SK-N-DZ (cell line): ENCODE data around the gene BSN. TPM values are rescaled to one million over a fixed set of nuclear protein-coding genes. Genes with fewer than 3 reads are reported as not detected.

Experiments used
- DNase-seq: peaks from one replicate; pipeline ENCODE4 v3.0.0-alpha.2; 2015; ENCODE audit warnings: low spot score
- polyA plus RNA-seq, 2 experiments: library from polyadenylated mRNA; depleted of rRNA; stranded (reverse); fragments of >200 nt; gene quantifications; 2 replicates each; pipeline ENCODE4 v1.2.3, GENCODE V29; 2014

Gene BSN, protein sequence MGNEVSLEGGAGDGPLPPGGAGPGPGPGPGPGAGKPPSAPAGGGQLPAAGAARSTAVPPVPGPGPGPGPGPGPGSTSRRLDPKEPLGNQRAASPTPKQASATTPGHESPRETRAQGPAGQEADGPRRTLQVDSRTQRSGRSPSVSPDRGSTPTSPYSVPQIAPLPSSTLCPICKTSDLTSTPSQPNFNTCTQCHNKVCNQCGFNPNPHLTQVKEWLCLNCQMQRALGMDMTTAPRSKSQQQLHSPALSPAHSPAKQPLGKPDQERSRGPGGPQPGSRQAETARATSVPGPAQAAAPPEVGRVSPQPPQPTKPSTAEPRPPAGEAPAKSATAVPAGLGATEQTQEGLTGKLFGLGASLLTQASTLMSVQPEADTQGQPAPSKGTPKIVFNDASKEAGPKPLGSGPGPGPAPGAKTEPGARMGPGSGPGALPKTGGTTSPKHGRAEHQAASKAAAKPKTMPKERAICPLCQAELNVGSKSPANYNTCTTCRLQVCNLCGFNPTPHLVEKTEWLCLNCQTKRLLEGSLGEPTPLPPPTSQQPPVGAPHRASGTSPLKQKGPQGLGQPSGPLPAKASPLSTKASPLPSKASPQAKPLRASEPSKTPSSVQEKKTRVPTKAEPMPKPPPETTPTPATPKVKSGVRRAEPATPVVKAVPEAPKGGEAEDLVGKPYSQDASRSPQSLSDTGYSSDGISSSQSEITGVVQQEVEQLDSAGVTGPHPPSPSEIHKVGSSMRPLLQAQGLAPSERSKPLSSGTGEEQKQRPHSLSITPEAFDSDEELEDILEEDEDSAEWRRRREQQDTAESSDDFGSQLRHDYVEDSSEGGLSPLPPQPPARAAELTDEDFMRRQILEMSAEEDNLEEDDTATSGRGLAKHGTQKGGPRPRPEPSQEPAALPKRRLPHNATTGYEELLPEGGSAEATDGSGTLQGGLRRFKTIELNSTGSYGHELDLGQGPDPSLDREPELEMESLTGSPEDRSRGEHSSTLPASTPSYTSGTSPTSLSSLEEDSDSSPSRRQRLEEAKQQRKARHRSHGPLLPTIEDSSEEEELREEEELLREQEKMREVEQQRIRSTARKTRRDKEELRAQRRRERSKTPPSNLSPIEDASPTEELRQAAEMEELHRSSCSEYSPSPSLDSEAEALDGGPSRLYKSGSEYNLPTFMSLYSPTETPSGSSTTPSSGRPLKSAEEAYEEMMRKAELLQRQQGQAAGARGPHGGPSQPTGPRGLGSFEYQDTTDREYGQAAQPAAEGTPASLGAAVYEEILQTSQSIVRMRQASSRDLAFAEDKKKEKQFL (N-terminal part only)
- polyA plus RNA-seq (2014; cell fraction: cytosol; rRNA removed): 2.4 and 3.3 TPM in 2 replicates
- polyA plus RNA-seq (2014; cell fraction: nucleus; rRNA removed): 1.5 and 3.2 TPM in 2 replicates

DNA sequence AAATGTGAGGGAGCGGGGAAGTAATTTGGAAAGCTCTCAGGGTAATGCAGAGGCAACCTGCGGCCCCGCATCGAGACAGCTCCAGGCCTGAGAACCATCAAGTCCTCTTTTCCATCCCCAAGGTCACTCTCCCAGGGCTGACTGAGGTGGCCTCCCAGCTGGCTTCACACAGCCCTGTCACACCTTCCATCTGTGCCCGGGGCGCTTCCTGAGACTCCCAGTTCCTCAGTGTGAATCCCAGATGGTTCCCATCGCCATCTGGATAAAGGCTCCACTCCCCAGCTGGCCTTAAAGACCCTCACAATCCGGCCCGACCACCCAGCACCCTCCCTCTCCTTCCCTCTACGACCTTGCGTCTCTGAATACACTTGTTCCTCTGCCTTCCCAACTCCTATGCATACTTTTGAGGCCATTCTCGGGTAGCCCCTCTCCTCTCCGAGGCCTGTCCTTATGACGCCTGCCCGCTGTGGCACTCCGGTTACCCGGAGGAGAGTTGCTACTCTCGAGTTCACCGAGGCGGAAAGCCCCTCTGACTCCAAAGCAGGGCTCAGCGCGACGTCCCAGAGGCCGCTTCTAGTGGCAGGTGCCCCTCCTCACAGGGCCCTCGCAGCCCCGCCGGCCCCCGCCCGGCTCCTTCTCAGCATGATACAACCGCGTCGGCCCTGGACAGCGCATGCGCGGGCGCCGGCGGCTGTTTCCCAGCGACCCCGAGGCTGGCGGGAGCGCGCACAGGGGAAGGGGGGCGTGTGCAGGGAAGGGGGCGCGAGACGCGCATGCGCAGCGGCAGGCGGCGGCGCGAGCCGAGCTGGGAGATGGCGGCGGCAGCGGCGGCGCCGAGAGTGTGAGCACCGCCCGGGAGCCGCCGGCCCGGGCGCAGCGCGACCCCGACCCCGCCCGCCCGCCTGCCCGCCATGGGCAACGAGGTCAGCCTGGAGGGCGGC lies at the start of gene BSN:
TSS of gene BSN (plus strand) at position 786 of the 941 bp plus-strand sequence. CDS start at position 912, 126 bp downstream.
- peak; percentile 91 for DNase-seq

- no peak for DNase-seq
Observed at GRCh38 chr3:49506906-49507305, 47.4 kb upstream of the BSN start.

DNA sequence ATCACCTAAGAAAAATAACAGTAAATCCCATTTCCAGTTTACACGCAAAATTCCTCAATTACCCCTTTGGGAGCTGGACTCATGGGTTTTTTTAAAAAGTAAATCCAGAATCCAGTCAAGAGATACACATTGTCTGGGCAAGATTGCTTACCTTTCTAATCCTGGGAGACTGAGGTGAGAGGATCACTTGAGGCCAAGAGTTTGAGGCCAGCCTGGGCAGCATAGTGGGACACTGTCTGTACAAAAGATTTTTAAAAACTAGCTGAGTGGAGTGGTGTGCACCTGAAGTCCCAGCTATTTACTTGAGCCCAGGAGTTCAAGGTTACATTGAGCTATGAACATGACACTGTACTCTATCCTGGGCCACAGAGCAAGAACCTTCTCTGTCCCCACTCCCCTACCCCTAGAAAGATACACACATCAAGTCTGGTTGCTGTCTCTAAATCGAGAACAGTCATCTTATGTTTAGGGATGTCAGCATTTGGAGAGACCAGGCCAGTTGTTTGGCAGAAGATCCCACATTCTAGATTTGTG lies 45.2 kb upstream of the BSN start:
- no peak for DNase-seq

DNA sequence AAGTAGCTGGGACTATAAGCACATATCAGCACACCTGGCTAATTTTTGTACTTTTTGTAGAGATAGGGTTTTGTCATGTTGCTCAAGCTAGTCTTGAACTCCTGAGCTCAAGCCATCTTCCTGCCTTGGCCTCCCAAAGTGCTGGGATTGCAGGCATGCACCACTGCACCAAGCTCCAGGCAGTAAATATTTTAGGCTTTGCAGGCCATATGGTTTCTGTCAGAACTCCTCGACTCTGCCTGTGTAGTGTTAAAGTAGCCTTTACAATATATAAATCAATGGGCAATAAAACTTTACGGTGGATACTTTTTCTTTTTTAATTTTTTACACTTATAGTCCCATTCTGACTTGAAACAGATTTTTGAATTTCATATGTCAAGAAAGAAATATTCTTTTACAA lies 42.6 kb upstream of the BSN start:
- no peak for DNase-seq

GRCh38 chr3:49512781-49513355 lies 41.4 kb upstream of the BSN start:
- no peak for DNase-seq

DNA sequence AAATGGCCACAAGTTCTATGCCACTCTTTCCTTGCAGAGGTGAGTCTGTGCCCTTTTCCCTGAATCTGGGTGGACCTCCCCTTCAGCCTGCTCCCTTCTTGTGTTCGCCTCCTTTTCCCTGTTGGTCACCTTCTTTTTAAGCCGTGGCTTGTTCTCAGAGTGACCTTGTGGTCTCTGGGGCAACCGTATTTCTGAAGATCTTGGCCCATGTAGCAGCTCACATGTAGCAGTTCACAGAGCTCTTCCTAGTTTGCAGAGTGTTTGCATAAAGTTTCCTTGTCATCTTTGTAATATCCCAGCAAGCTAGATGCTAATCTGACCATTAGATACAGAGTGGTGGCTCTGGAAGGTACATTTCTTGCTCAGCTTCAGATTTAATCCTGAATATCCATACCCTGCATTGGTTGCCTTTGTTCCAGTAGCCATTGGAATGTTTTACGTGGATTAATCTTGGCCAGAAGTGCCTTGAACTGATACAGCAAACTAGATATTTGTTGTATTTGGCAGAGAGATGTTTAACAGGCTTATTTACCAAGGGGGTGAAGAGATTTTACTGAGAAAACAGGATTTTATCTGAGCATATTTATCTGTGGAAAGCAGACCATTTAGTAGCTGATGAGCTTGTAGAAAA lies 40.7 kb upstream of the BSN start:
- DNase-seq: no peak

- no peak for DNase-seq
Observed at GRCh38 chr3:49518016-49518415, 36.3 kb upstream of the BSN start.

DNA sequence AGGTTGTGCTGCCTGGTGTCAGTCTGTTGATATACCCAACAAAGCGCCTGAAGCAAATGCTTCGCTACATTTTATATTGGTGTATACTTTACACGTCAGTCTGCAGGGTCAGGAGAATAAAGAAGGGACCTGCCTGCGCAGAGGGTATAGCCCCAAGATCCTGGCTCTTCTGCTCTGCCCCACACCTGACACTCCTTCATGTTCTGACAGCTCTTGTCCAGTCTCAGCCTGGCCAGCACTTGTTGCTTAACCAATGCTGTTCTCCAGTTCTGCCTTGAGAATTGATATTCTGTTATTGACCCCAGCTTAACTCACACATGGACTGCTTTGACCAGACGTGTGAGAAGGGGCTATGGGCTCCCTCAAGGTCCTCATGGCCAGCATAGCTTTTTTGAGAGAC lies 35.8 kb upstream of the BSN start:
- no peak for DNase-seq

GRCh38 chr3:49519296-49519695 lies 35.0 kb upstream of the BSN start:
- DNase-seq: no peak

- no peak for DNase-seq
Observed at GRCh38 chr3:49519916-49520385, 34.3 kb upstream of the BSN start.

DNA sequence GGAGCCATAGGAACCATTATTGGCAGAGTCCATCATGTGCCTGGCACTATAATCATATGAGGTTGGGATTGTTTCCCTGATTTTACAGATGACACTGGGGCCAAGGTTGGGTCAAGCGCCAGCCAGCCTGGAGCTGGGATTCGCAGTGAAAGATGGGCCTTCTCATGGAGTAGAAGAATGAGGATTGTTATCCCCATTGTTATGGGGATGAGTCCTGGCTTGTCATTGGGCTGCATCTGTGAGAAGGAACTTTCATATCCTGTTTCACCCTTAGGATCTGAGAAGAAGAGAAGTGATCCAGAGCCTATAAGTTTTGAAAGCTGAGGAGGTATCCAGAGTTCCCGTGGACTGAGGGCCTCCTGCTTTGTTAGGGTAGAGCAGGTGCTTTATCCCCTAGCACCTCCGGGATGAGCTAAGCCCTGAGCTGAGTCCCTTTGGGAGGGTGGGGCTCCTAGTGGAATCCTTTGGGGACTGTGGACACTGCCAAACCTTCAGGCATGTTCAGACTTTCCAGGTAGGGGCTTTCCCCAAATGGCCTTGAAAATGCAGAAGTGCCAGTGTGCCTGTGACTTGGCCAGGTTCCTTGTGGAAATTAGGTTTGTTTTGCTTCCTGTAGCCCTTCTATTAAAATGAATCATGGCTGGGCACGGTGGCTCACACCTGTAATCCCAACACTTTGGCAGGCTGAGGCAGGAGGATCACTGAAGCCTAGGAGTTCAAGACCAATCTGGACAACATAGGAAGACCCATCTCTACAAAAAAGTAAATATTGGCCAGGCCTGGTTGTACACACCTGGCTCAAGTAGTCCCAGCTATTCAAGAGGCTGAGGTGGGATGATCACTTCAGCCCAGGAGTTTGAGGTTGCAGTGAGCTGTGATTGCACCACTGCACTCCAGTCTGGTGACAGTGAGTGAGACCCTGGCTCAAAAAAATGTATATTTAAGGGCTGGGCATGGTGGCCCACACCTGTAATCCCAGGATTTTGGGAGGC lies 30.2 kb upstream of the BSN start:
- DNase-seq: no peak

DNA sequence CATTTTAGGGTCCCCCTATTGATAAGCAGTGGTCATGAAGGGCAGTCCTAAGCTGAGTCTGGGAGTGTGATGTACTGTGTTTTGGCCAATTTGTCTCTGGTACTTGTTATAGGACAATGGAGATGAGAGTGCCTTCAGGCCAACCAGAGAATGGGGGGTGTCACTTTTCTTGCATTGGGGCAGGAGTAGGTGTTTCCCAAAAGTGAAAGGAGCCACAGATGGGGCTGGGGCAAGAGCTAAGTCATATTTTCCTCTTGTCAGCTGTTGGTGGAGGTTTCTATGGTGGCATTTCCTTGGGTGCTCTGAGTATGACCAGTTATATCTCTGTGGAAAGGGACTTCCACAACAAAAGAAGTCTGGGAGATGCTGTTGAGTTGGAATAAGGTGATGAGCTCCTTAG lies 24.7 kb upstream of the BSN start:
- DNase-seq: no peak

- DNase-seq: no peak
Observed at GRCh38 chr3:49530231-49530630, 24.0 kb upstream of the BSN start.

- DNase-seq: no peak
Observed at GRCh38 chr3:49530701-49531100, 23.6 kb upstream of the BSN start.

GRCh38 chr3:49531218-49531617 lies 23.1 kb upstream of the BSN start:
- DNase-seq: no peak

- no peak for DNase-seq
Observed at GRCh38 chr3:49531715-49532114, 22.6 kb upstream of the BSN start.

- no peak for DNase-seq
Observed at GRCh38 chr3:49533031-49533430, 21.2 kb upstream of the BSN start.
